H9 (cell line): Measurements from ENCODE around the gene C1orf21. TPM values are rescaled to one million over a fixed set of nuclear protein-coding genes. Genes with fewer than 3 reads are reported as not detected.

Experiments
- DNase-seq: peaks from one replicate; pipeline ENCODE4 v3.0.0-alpha.2; 2017
- H2AFZ ChIP-seq: one replicate; pipeline ENCODE4 v1.6.1; 2013; ENCODE audit warnings: mild to moderate bottlenecking, low read length, control low read depth, moderate library complexity
- H2AK5ac ChIP-seq: 2 replicates; pipeline ENCODE4 v1.6.1; 2013; ENCODE audit warnings: low read length, control low read depth, mixed read lengths; ENCODE audit not compliant: insufficient read length
- H2BK120ac ChIP-seq: one replicate; pipeline ENCODE4 v1.6.1; 2013; ENCODE audit warnings: low read depth, mild to moderate bottlenecking, low read length, control low read depth, inconsistent platforms; ENCODE audit not compliant: poor library complexity, severe bottlenecking
- H2BK12ac ChIP-seq: 2 replicates; pipeline ENCODE4 v1.6.1; 2013; ENCODE audit warnings: low read length, control low read depth, mixed read lengths, low read depth; ENCODE audit not compliant: insufficient read length
- H2BK15ac ChIP-seq: 2 replicates; pipeline ENCODE4 v1.6.1; 2013; ENCODE audit warnings: low read depth, low read length, control low read depth
- H2BK20ac ChIP-seq: one replicate; pipeline ENCODE4 v1.6.1; 2013; ENCODE audit warnings: low read depth, mild to moderate bottlenecking, low read length, control low read depth, inconsistent platforms; ENCODE audit not compliant: poor library complexity, severe bottlenecking
- H2BK5ac ChIP-seq: 2 replicates; pipeline ENCODE4 v1.6.1; 2013; ENCODE audit warnings: low read length, control low read depth, mixed read lengths; ENCODE audit not compliant: insufficient read length
- H3K14ac ChIP-seq: 2 replicates; pipeline ENCODE4 v1.6.1; 2013; ENCODE audit warnings: low read length, control low read depth; ENCODE audit not compliant: insufficient read depth
- H3K18ac ChIP-seq: 2 replicates; pipeline ENCODE4 v1.6.1; 2013; ENCODE audit warnings: low read depth, mild to moderate bottlenecking, mixed read lengths, low read length, control low read depth; ENCODE audit not compliant: insufficient read length
- H3K23ac ChIP-seq: 2 replicates; pipeline ENCODE4 v1.6.1; 2013; ENCODE audit warnings: low read length, control low read depth, mixed read lengths, low read depth; ENCODE audit not compliant: insufficient read length
- H3K23me2 ChIP-seq: 2 replicates; pipeline ENCODE4 v1.6.1; 2013; ENCODE audit warnings: low read depth, mild to moderate bottlenecking, mixed read lengths, low read length, control low read depth; ENCODE audit not compliant: insufficient read length, poor library complexity, severe bottlenecking
- H3K27ac ChIP-seq: 2 replicates; pipeline ENCODE4 v1.5.1; 2013; ENCODE audit warnings: low read length, control low read depth, mixed read lengths, low read depth; ENCODE audit not compliant: insufficient read length
- H3K27me3 ChIP-seq: 2 replicates; pipeline ENCODE4 v1.6.1; 2013; ENCODE audit warnings: low read length, control low read depth, inconsistent platforms; ENCODE audit not compliant: insufficient read depth
- H3K4ac ChIP-seq: 2 replicates; pipeline ENCODE4 v1.6.1; 2013; ENCODE audit warnings: low read depth, mild to moderate bottlenecking, control low read depth, inconsistent platforms, low read length, moderate library complexity
- H3K4me1 ChIP-seq: 2 replicates; pipeline ENCODE4 v1.6.1; 2013; ENCODE audit warnings: low read length, control low read depth, inconsistent platforms; ENCODE audit not compliant: insufficient read depth
- H3K4me2 ChIP-seq: 2 replicates; pipeline ENCODE4 v1.6.1; 2013; ENCODE audit warnings: low read length, control low read depth, mixed read lengths; ENCODE audit not compliant: insufficient read length, insufficient read depth
- H3K56ac ChIP-seq: 2 replicates; pipeline ENCODE4 v1.6.1; 2013; ENCODE audit warnings: low read depth, mild to moderate bottlenecking, mixed read lengths, low read length, control low read depth; ENCODE audit not compliant: insufficient read length
- H3K79me1 ChIP-seq: 2 replicates; pipeline ENCODE4 v1.6.1; 2013; ENCODE audit warnings: low read depth, mild to moderate bottlenecking, moderate library complexity, low read length, control low read depth, inconsistent platforms; ENCODE audit not compliant: insufficient read depth, poor library complexity, severe bottlenecking
- H3K79me2 ChIP-seq: 2 replicates; pipeline ENCODE4 v1.6.1; 2013; ENCODE audit warnings: low read length, control low read depth, inconsistent platforms; ENCODE audit not compliant: insufficient read depth
- H3K9ac ChIP-seq: 2 replicates; pipeline ENCODE4 v1.6.1; 2013; ENCODE audit warnings: low read length, control low read depth, mixed read lengths; ENCODE audit not compliant: insufficient read length; ENCODE audit errors: extremely low read depth
- H3K9me3 ChIP-seq: one replicate; pipeline ENCODE4 v1.6.1; 2013; ENCODE audit warnings: low read depth, low read length, inconsistent platforms; ENCODE audit not compliant: control insufficient read depth
- H3T11ph ChIP-seq: one replicate; pipeline ENCODE4 v1.6.1; 2013; ENCODE audit warnings: mild to moderate bottlenecking, low read length, control low read depth, inconsistent platforms
- H4K20me1 ChIP-seq: one replicate; pipeline ENCODE4 v1.6.1; 2013; ENCODE audit not compliant: control insufficient read depth, insufficient read length, insufficient read depth
- H4K5ac ChIP-seq: 2 replicates; pipeline ENCODE4 v1.6.1; 2013; ENCODE audit warnings: low read depth, mild to moderate bottlenecking, mixed read lengths, low read length, control low read depth; ENCODE audit not compliant: insufficient read length
- H4K8ac ChIP-seq: replicated peaks from 2 replicates; pipeline ENCODE4 v1.6.1; 2013; ENCODE audit warnings: low read length, control low read depth, mixed read lengths, low read depth; ENCODE audit not compliant: insufficient read length
- H4K91ac ChIP-seq: 2 replicates; pipeline ENCODE4 v1.6.1; 2013; ENCODE audit warnings: low read depth, mild to moderate bottlenecking, moderate library complexity, mixed read lengths, low read length, control low read depth; ENCODE audit not compliant: insufficient read length
- H3K27ac Mint-ChIP-seq, 3 experiments: 2 replicates in 2 of 3; 3 replicates in 1 of 3; pipeline ENCODE4 v1.8.0; 2020 to 2021; ENCODE audit warnings: mixed read lengths in 3 of 3, mild to moderate bottlenecking in 1 of 3, moderate library complexity in 1 of 3
- H3K27me3 Mint-ChIP-seq: 2 replicates; pipeline ENCODE4 v1.8.0; 2021; ENCODE audit warnings: low read depth, mild to moderate bottlenecking, moderate library complexity, mixed read lengths
- H3K36me3 Mint-ChIP-seq, 3 experiments: 2 replicates in 2 of 3; 3 replicates in 1 of 3; pipeline ENCODE4 v1.8.0; 2020 to 2021; ENCODE audit warnings: low read depth in 3 of 3, mixed read lengths in 3 of 3; ENCODE audit not compliant: insufficient read depth in 1 of 3
- H3K4me1 Mint-ChIP-seq, 2 experiments: 2 replicates each; pipeline ENCODE4 v1.8.0; 2020; ENCODE audit warnings: mixed read lengths in 2 of 2
- H3K4me3 Mint-ChIP-seq, 2 experiments: 2 replicates in 1 of 2; 3 replicates in 1 of 2; pipeline ENCODE4 v1.8.0; 2020 to 2021; ENCODE audit warnings: mild to moderate bottlenecking in 2 of 2, mixed read lengths in 2 of 2, moderate library complexity in 1 of 2
- H3K9me3 Mint-ChIP-seq, 2 experiments: 2 replicates in 1 of 2; 3 replicates in 1 of 2; pipeline ENCODE4 v1.8.0; 2020; ENCODE audit warnings: mild to moderate bottlenecking in 2 of 2, mixed read lengths in 2 of 2, moderate library complexity in 1 of 2
- CTCF ChIP-seq: fragments of 200-600 bp; sonication (generic); conservative IDR thresholded peaks from 3 replicates; pipeline ENCODE4 v1.8.0; 2021; ENCODE audit warnings: antibody characterized with exemption, mild to moderate bottlenecking
- WGBS: extraction: QIAGEN DNeasy Blood & Tissue Kit; methylation state at CpG from one replicate; pipeline ENCODE4 v1.1.7; 2013; ENCODE audit warnings: missing lambda C conversion rate, low lambda C conversion rate, mixed read lengths; ENCODE audit not compliant: insufficient read length; ENCODE audit errors: extremely low coverage; 5-methylcytosine and 5-hydroxymethylcytosine counted together
- total RNA-seq: library from RNA; stranded (reverse); gene quantifications from 2 replicates; pipeline ENCODE4 v1.2.1, GENCODE V29; 2021

Gene C1orf21
- total RNA-seq, 1 experiment from 2014 or later = 36.0 TPM

- Histone ChIP-seq H3K18ac (no peak overlapping the region), H3K79me1 (no peaks in the 10 kb centered on the region), H3K4me1 (no peaks in the 10 kb centered on the region), H3K23me2 (no peaks in the 10 kb centered on the region), H3K56ac (no peak overlapping the region), H3T11ph (no peak overlapping the region), H4K20me1 (no peaks in the 10 kb centered on the region), H3K23ac (no peak overlapping the region), H3K4ac (no peak overlapping the region), H3K4me2 (no peak overlapping the region), H4K91ac (no peak overlapping the region), H3K27ac (no peak overlapping the region), H2BK15ac (no peak overlapping the region), H3K27me3 (no peaks in the 10 kb centered on the region), H3K79me2 (no peaks in the 10 kb centered on the region), H2BK5ac (no peak overlapping the region), H3K9me3 (no peaks in the 10 kb centered on the region), H2BK12ac (no peak overlapping the region), H2BK120ac (no peak overlapping the region), H2BK20ac (no peak overlapping the region), H2AFZ (no peak overlapping the region), H4K5ac (no peak overlapping the region), H2AK5ac (no peak overlapping the region), H4K8ac (no peak overlapping the region), H3K14ac (no peak overlapping the region), H3K9ac (no peak overlapping the region)
- no peak for TF ChIP-seq CTCF
- H3K4me1 Mint-ChIP-seq = no peaks in the 10 kb centered on the region
- no peaks in the 10 kb centered on the region for H3K9me3 Mint-ChIP-seq
- H3K27ac Mint-ChIP-seq = no peak overlapping the region
- peaks cover 5% of the 10 kb centered on the region for H3K27me3 Mint-ChIP-seq
- WGBS = no CpG with 5 or more reads among the region's 1 CpG
- no peak for DNase-seq
- H3K36me3 Mint-ChIP-seq = no peaks in the 10 kb centered on the region; a peak in 2 of 7 replicates
- no peak overlapping the region for H3K4me3 Mint-ChIP-seq
Measured at GRCh38 chr1:184643661-184644060, 256.8 kb downstream of the C1orf21 start.
